Uterus (tissue), 2 donors: ENCODE measurements around the gene MYO18B.

ENCODE experiments used
- POLR2A ChIP-seq, 2 donors: fragments of 450-650 bp; IDR thresholded peaks; one replicate each; pipeline ENCODE4 v1.6.1; 2016; ENCODE audit warnings: antibody characterized with exemption in 2 of 2, mild to moderate bottlenecking in 1 of 2, moderate library complexity in 1 of 2
- TF ChIP-seq, protein P1 (sequence below), 4 experiments: fragments of 200-600 bp in 2 of 4; fragments of 450-650 bp in 2 of 4; sonication (generic) in 2 of 4; IDR thresholded peaks; one replicate each; pipeline ENCODE4 v1.5.1; 2016 to 2019; ENCODE audit warnings: antibody characterized with exemption in 4 of 4, mild to moderate bottlenecking in 2 of 4, moderate library complexity in 1 of 4

DNA sequence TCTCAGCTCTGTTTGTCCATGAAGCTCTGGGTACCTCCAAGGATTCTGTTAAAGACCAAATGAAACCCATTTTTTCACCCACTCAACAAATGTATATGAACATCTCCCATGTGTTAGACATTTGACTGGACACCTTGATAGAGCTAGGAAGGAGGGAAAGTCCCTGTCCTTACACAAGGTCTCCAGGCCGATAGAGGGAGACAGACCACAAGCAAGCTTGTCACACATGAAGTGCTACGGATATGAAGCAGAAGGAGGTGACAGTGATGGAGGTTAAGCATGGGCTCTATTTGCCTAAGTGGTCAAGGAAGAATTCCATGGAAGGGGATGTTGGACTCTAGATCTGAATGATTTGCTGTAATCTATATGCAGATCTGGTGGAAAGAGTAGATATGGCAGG lies 138.5 kb downstream of the MYO18B start:
- TF ChIP-seq, protein P1, sequence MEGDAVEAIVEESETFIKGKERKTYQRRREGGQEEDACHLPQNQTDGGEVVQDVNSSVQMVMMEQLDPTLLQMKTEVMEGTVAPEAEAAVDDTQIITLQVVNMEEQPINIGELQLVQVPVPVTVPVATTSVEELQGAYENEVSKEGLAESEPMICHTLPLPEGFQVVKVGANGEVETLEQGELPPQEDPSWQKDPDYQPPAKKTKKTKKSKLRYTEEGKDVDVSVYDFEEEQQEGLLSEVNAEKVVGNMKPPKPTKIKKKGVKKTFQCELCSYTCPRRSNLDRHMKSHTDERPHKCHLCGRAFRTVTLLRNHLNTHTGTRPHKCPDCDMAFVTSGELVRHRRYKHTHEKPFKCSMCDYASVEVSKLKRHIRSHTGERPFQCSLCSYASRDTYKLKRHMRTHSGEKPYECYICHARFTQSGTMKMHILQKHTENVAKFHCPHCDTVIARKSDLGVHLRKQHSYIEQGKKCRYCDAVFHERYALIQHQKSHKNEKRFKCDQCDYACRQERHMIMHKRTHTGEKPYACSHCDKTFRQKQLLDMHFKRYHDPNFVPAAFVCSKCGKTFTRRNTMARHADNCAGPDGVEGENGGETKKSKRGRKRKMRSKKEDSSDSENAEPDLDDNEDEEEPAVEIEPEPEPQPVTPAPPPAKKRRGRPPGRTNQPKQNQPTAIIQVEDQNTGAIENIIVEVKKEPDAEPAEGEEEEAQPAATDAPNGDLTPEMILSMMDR (IDR thresholded peaks at IDR 0.05), result no peak
- no peak for TF ChIP-seq POLR2A (IDR thresholded peaks at IDR 0.05)
